GM12878 (cell line): ENCODE measurements around the gene GJB6. TPM values are rescaled to one million over a fixed set of nuclear protein-coding genes. Genes with fewer than 3 reads are reported as not detected.

Experiments used
- ATAC-seq: fragments of 200-7000 bp; cut with Tn5 transposase; 3 replicates; pipeline ENCODE4 v1.9.1; 2020; ENCODE audit warnings: mild to moderate bottlenecking, moderate library complexity
- BruUV-seq: library from RNA; stranded (reverse); fragments of 400-500 nt; replicated peaks from 2 replicates; lab custom pipeline; 2021; lab: Mats Ljungman, UMichigan
- CTCF ChIA-PET: fragments of 300-600 bp; sonication (Branson Sonifier 250); formaldehyde crosslinking; extraction: SDS; loops from one replicate; lab custom pipeline; 2021; ENCODE audit warnings: inconsistent platforms; lab: Yijun Ruan, JAX
- POLR2A ChIA-PET: fragments of 350-600 bp; formaldehyde crosslinking; extraction: SDS; loops from one replicate; lab custom pipeline; 2021; ENCODE audit warnings: inconsistent platforms; lab: Charles Lee
- RAD21 ChIA-PET: fragments of 300-600 bp; sonication (Branson Sonifier 250); formaldehyde crosslinking; loops from one replicate; lab custom pipeline; 2023; ENCODE audit warnings: antibody characterized with exemption; ENCODE audit not compliant: unreplicated experiment; lab: Charles Lee
- SMC1A ChIA-PET: fragments of 300-600 bp; sonication (Branson Sonifier 250); formaldehyde crosslinking; loops from one replicate; lab custom pipeline; 2023; ENCODE audit not compliant: unreplicated experiment, uncharacterized antibody; lab: Charles Lee
- DNase-seq: peaks from one replicate; pipeline ENCODE4 v3.0.0-alpha.2; 2011; ENCODE audit warnings: low read depth, low spot score
- FAIRE-seq: peaks from 3 replicates; lab custom pipeline; 2011; peaks lifted over from hg19 to GRCh38; lab: Jason Lieb, UNC
- H2AFZ ChIP-seq: 2 replicates; pipeline ENCODE4 v1.6.0; 2011; ENCODE audit warnings: low read depth, low read length, control low read depth; ENCODE audit not compliant: control insufficient read depth
- H3K27ac ChIP-seq: 2 replicates; pipeline ENCODE4 v1.5.1; 2011; ENCODE audit warnings: control low read depth; ENCODE audit not compliant: control insufficient read depth, insufficient read depth
- H3K27me3 ChIP-seq, 2 experiments: replicated peaks in 1 of 2; 2 replicates each; pipeline versions ENCODE4 v1.6.0 to v1.6.1; 2011; ENCODE audit warnings: low read length in 1 of 2; ENCODE audit not compliant: control insufficient read depth in 2 of 2, insufficient read depth in 2 of 2
- H3K36me3 ChIP-seq, 2 experiments: 2 replicates each; pipeline ENCODE4 v1.5.1; 2011; ENCODE audit warnings: low read length in 1 of 2; ENCODE audit not compliant: control insufficient read depth in 2 of 2, insufficient read depth in 2 of 2
- H3K4me1 ChIP-seq: 2 replicates; pipeline ENCODE4 v1.6.1; 2011; ENCODE audit warnings: mild to moderate bottlenecking, low read length, moderate library complexity, mixed read lengths; ENCODE audit not compliant: control insufficient read depth, insufficient read depth
- H3K4me2 ChIP-seq: 2 replicates; pipeline ENCODE4 v1.6.0; 2011; ENCODE audit warnings: control low read depth; ENCODE audit not compliant: control insufficient read depth, insufficient read depth
- H3K4me3 ChIP-seq: fragments of 200-600 bp; sonication (generic); 2 replicates; pipeline ENCODE4 v1.5.1; 2016
- H3K79me2 ChIP-seq: 2 replicates; pipeline ENCODE4 v1.6.0; 2011; ENCODE audit warnings: low read length; ENCODE audit not compliant: control insufficient read depth, insufficient read depth
- H3K9ac ChIP-seq: 2 replicates; pipeline ENCODE4 v1.8.0; 2011; ENCODE audit warnings: low read length, control low read depth, mixed read lengths; ENCODE audit not compliant: control insufficient read depth, insufficient read depth
- H3K9me3 ChIP-seq: replicated peaks from 3 replicates; pipeline ENCODE4 v1.5.1; 2011; ENCODE audit warnings: mild to moderate bottlenecking, low read length; ENCODE audit not compliant: control insufficient read depth, insufficient read depth
- H4K20me1 ChIP-seq: 2 replicates; pipeline ENCODE4 v1.6.0; 2011; ENCODE audit not compliant: control insufficient read depth, insufficient read depth
- CBX5 ChIP-seq: sonication (generic); IDR thresholded peaks from 2 replicates; pipeline ENCODE4 v1.6.1; 2016; ENCODE audit warnings: low read depth, moderate library complexity, mild to moderate bottlenecking, inconsistent platforms
- CREM ChIP-seq: IDR thresholded peaks from 2 replicates; pipeline ENCODE4 v1.6.1; 2014; ENCODE audit warnings: antibody characterized with exemption, low read depth
- EP300 ChIP-seq, 2 experiments: fragments of 150-350 bp in 1 of 2; IDR thresholded peaks; 2 replicates each; pipeline ENCODE4 v1.6.1; 2011 to 2012; ENCODE audit warnings: low read depth in 2 of 2, low read length in 2 of 2, borderline replicate concordance in 1 of 2, improper control_type of control experiment in 1 of 2, inconsistent platforms in 1 of 2; ENCODE audit not compliant: control insufficient read depth in 1 of 2
- ESRRA ChIP-seq: IDR thresholded peaks from 2 replicates; pipeline ENCODE4 v1.6.1; 2012; ENCODE audit warnings: mild to moderate bottlenecking, low read length, improper control_type of control experiment
- HDAC2 ChIP-seq: fragments of 200-600 bp; sonication (generic); IDR thresholded peaks from 2 replicates; pipeline ENCODE4 v1.6.1; 2017
- JUNB ChIP-seq: IDR thresholded peaks from 2 replicates; pipeline ENCODE4 v1.6.1; 2016; ENCODE audit warnings: antibody characterized with exemption, mild to moderate bottlenecking
- KLF5 ChIP-seq: fragments of 450-650 bp; IDR thresholded peaks from 2 replicates; pipeline ENCODE4 v1.6.1; 2014; ENCODE audit warnings: mild to moderate bottlenecking; ENCODE audit not compliant: partially characterized antibody
- MTA3 ChIP-seq: IDR thresholded peaks from 2 replicates; pipeline ENCODE4 v1.6.1; 2012; ENCODE audit warnings: low read length, inconsistent platforms, borderline replicate concordance
- NFXL1 ChIP-seq: fragments of 450-650 bp; IDR thresholded peaks from 2 replicates; pipeline ENCODE4 v1.6.1; 2017; ENCODE audit warnings: antibody characterized with exemption, mild to moderate bottlenecking, borderline replicate concordance
- SIX5 ChIP-seq: IDR thresholded peaks from 2 replicates; pipeline ENCODE4 v1.6.1; 2011; ENCODE audit warnings: mild to moderate bottlenecking, low read depth, low read length, moderate library complexity; ENCODE audit not compliant: severe bottlenecking
- SMAD5 ChIP-seq: IDR thresholded peaks from 2 replicates; pipeline ENCODE4 v1.6.1; 2016; ENCODE audit warnings: antibody characterized with exemption, low read depth
- SPI1 ChIP-seq: IDR thresholded peaks from 2 replicates; pipeline ENCODE4 v1.6.1; 2011; ENCODE audit warnings: low read depth, mild to moderate bottlenecking, low read length, moderate library complexity, borderline replicate concordance; ENCODE audit not compliant: insufficient read depth
- TCF12 ChIP-seq: IDR thresholded peaks from 2 replicates; pipeline ENCODE4 v1.6.1; 2011; ENCODE audit warnings: low read depth, mild to moderate bottlenecking, low read length
- ZNF217 ChIP-seq: fragments of 450-650 bp; IDR thresholded peaks from 2 replicates; pipeline ENCODE4 v1.6.1; 2017; ENCODE audit warnings: antibody characterized with exemption, mild to moderate bottlenecking
- ZNF622 ChIP-seq: fragments of 450-650 bp; IDR thresholded peaks from 2 replicates; pipeline ENCODE4 v1.6.1; 2017; ENCODE audit warnings: mild to moderate bottlenecking, inconsistent platforms
- WGBS: methylation state at CpG from one replicate; pipeline ENCODE4 v1.1.6; 2016; ENCODE audit warnings: low lambda C conversion rate; ENCODE audit not compliant: insufficient replicate concordance, insufficient coverage; ENCODE audit errors: missing lambda C conversion rate; 5-methylcytosine and 5-hydroxymethylcytosine counted together
- in situ Hi-C: fragments of 300-500 bp; cut with MboI; formaldehyde crosslinking; loops from 9 replicates; pipeline ENCODE4 v1.14.3; 2018; ENCODE audit warnings: mixed read lengths
- intact Hi-C: fragments of 100-400 bp; cut with micrococcal nuclease; formaldehyde crosslinking; loops from one replicate; pipeline ENCODE4 v1.14.2; 2022; ENCODE audit not compliant: unreplicated experiment
- polyA plus RNA-seq, 11 experiments: library from polyadenylated mRNA; depleted of rRNA in 4 of 11; unstranded in 6 of 11; stranded (reverse) in 5 of 11; fragments of >200 nt; fragmentation: Nextera tagmentation in 4 of 11; fragmentation: Illumina TruSeq in 1 of 11; extraction: Ambion mirVana in 4 of 11; extraction: Trizol in 1 of 11; gene quantifications; 1 replicate in 1 of 11; 2 replicates in 10 of 11; pipeline versions ENCODE4 v1.2.1 to v1.2.3, GENCODE V29; 2011 to 2016; ENCODE audit warnings: inconsistent platforms in 2 of 11, missing spikeins in 2 of 11, low read depth in 1 of 11
- total RNA-seq, 4 experiments: library from RNA; depleted of rRNA in 3 of 4; stranded (reverse); fragments of >200 nt in 3 of 4; fragmentation: Illumina TruSeq in 1 of 4; extraction: Trizol in 1 of 4; gene quantifications; 2 replicates each; pipeline versions ENCODE4 v1.2.1 to v1.2.3, GENCODE V29; 2013 to 2021
- TF ChIP-seq, protein P1 (sequence below): fragments of 150-350 bp; IDR thresholded peaks from 2 replicates; pipeline ENCODE4 v1.6.1; 2014; ENCODE audit warnings: mild to moderate bottlenecking, low read depth, low read length
- TF ChIP-seq, protein P2 (sequence below): IDR thresholded peaks from 2 replicates; pipeline ENCODE4 v1.6.1; 2012; ENCODE audit warnings: mild to moderate bottlenecking, low read depth, low read length

Gene GJB6
- total and polyA plus RNA-seq, 10 of the 15 experiments (the other 5 are each of a cell fraction or from before 2014, with no cell fraction given), result 0.03 TPM; not detected in 9

DNA sequence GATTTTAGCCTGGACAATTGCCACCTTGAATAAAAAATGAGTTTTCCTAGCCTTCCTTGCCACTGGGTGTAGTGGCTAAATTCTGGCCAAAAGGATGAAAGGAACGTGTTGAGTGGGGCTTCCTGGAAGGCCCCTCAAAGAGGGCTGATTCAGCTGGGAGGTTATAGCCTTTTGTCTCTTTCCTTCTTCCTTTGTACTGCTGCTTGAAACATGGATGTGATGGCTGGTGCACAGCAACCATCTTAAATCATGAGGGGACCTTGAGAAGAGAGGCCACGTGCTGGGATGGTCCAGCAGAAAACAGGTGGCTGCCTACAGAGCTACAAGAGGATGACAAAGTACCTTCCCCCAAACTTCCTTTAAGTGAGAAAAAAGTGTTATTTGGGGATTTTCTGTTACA, 40.0 kb upstream of the GJB6 start:
- ChIA-PET CTCF (no interaction called here), RAD21 (no interaction called here), POLR2A (no interaction called here), SMC1A (no interaction called here)
- Histone ChIP-seq H3K9ac (no peak overlapping the region), H3K9me3 (no peaks in the 10 kb centered on the region), H4K20me1 (no peaks in the 10 kb centered on the region), H3K79me2 (no peaks in the 10 kb centered on the region), H3K27ac (no peak overlapping the region), H3K4me3 (no peak overlapping the region), H3K4me2 (no peak overlapping the region), H3K36me3 (no peaks in the 10 kb centered on the region), H3K27me3 (no peaks in the 10 kb centered on the region), H2AFZ (no peak overlapping the region), H3K4me1 (no peaks in the 10 kb centered on the region)
- FAIRE-seq, result no peak
- ATAC-seq, result no peak
- 13% methylated on average over 2 of the region's 2 CpGs for whole genome bisulfite sequencing
- BruUV-seq, result no TSS peak
- TF ChIP-seq CREM (no peak), SPI1 (no peak), CBX5 (no peak), MTA3 (no peak), ESRRA (no peak), KLF5 (no peak), ZNF622 (no peak), JUNB (no peak), EP300 (IDR thresholded peaks at IDR 0.05; ENCODE audit: borderline replicate concordance in 1 of 2, control insufficient read depth in 1 of 2, low read depth in 2 of 2, low read length in 2 of 2) (no peak), ZNF217 (no peak), SMAD5 (no peak), SIX5 (no peak), HDAC2 (no peak), TCF12 (no peak), NFXL1 (no peak)
- TF ChIP-seq, protein P1, sequence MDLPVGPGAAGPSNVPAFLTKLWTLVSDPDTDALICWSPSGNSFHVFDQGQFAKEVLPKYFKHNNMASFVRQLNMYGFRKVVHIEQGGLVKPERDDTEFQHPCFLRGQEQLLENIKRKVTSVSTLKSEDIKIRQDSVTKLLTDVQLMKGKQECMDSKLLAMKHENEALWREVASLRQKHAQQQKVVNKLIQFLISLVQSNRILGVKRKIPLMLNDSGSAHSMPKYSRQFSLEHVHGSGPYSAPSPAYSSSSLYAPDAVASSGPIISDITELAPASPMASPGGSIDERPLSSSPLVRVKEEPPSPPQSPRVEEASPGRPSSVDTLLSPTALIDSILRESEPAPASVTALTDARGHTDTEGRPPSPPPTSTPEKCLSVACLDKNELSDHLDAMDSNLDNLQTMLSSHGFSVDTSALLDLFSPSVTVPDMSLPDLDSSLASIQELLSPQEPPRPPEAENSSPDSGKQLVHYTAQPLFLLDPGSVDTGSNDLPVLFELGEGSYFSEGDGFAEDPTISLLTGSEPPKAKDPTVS, result no peak
- TF ChIP-seq, protein P2, sequence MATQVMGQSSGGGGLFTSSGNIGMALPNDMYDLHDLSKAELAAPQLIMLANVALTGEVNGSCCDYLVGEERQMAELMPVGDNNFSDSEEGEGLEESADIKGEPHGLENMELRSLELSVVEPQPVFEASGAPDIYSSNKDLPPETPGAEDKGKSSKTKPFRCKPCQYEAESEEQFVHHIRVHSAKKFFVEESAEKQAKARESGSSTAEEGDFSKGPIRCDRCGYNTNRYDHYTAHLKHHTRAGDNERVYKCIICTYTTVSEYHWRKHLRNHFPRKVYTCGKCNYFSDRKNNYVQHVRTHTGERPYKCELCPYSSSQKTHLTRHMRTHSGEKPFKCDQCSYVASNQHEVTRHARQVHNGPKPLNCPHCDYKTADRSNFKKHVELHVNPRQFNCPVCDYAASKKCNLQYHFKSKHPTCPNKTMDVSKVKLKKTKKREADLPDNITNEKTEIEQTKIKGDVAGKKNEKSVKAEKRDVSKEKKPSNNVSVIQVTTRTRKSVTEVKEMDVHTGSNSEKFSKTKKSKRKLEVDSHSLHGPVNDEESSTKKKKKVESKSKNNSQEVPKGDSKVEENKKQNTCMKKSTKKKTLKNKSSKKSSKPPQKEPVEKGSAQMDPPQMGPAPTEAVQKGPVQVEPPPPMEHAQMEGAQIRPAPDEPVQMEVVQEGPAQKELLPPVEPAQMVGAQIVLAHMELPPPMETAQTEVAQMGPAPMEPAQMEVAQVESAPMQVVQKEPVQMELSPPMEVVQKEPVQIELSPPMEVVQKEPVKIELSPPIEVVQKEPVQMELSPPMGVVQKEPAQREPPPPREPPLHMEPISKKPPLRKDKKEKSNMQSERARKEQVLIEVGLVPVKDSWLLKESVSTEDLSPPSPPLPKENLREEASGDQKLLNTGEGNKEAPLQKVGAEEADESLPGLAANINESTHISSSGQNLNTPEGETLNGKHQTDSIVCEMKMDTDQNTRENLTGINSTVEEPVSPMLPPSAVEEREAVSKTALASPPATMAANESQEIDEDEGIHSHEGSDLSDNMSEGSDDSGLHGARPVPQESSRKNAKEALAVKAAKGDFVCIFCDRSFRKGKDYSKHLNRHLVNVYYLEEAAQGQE, result no peak
- intact Hi-C loops, result no loop called here
- in situ Hi-C loops, result no loop called here
- no peak for DNase-seq
